OCI-LY1 (cell line): ENCODE measurements around the gene TOGARAM2.

Experiments used
- CTCF ChIP-seq: fragments of 200-600 bp; sonication (generic), shearing (Covaris generic); IDR thresholded peaks from 2 replicates; pipeline ENCODE4 v1.5.1; 2017; ENCODE audit warnings: mild to moderate bottlenecking, antibody characterized with exemption, low read length, moderate library complexity, mixed read lengths
- EZH2 ChIP-seq: fragments of 200-600 bp; sonication (generic), shearing (Covaris generic); IDR thresholded peaks from 2 replicates; pipeline ENCODE4 v1.8.0; 2017; ENCODE audit warnings: borderline replicate concordance, mixed run types, mild to moderate bottlenecking, antibody characterized with exemption, low read length, moderate library complexity, mixed read lengths

DNA sequence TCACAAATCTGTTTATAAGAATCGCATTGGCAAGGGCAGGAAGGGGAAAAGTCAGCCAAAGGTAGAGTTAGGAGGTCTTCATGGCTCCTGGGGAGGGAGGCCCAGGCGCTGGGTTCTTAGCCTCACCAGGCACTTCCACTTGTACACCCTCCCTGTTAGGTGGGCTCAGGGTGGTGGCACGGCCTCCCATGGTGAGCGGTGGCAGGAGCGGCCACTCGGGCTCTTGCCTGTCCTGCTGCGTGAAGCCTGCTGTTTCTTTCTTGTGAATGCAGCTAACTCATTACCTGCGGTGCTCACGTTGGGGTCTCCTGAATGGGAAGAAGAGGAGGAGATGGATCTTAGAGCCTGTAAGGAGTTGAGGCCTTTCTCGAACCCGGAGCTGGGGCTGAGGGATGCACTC is 40.8 kb downstream of the TOGARAM2 start:
- TF ChIP-seq CTCF, result no peak
- no peak for TF ChIP-seq EZH2
